GM12878 (cell line): Measurements from ENCODE around the gene GFOD2. TPM values are rescaled to one million over a fixed set of nuclear protein-coding genes. Genes with fewer than 3 reads are reported as not detected.

Source experiments
- ATAC-seq: fragments of 200-7000 bp; cut with Tn5 transposase; 3 replicates; pipeline ENCODE4 v1.9.1; 2020; ENCODE audit warnings: mild to moderate bottlenecking, moderate library complexity
- BruUV-seq: library from RNA; stranded (reverse); fragments of 400-500 nt; replicated peaks from 2 replicates; lab custom pipeline; 2021; lab: Mats Ljungman, UMichigan
- CTCF ChIA-PET: fragments of 300-600 bp; sonication (Branson Sonifier 250); formaldehyde crosslinking; extraction: SDS; loops from one replicate; lab custom pipeline; 2021; ENCODE audit warnings: inconsistent platforms; lab: Yijun Ruan, JAX
- POLR2A ChIA-PET: fragments of 350-600 bp; formaldehyde crosslinking; extraction: SDS; loops from one replicate; lab custom pipeline; 2021; ENCODE audit warnings: inconsistent platforms; lab: Charles Lee
- RAD21 ChIA-PET: fragments of 300-600 bp; sonication (Branson Sonifier 250); formaldehyde crosslinking; loops from one replicate; lab custom pipeline; 2023; ENCODE audit warnings: antibody characterized with exemption; ENCODE audit not compliant: unreplicated experiment; lab: Charles Lee
- SMC1A ChIA-PET: fragments of 300-600 bp; sonication (Branson Sonifier 250); formaldehyde crosslinking; loops from one replicate; lab custom pipeline; 2023; ENCODE audit not compliant: unreplicated experiment, uncharacterized antibody; lab: Charles Lee
- DNase-seq: peaks from one replicate; pipeline ENCODE4 v3.0.0-alpha.2; 2011; ENCODE audit warnings: low read depth, low spot score
- FAIRE-seq: peaks from 3 replicates; lab custom pipeline; 2011; peaks lifted over from hg19 to GRCh38; lab: Jason Lieb, UNC
- H2AFZ ChIP-seq: 2 replicates; pipeline ENCODE4 v1.6.0; 2011; ENCODE audit warnings: low read depth, low read length, control low read depth; ENCODE audit not compliant: control insufficient read depth
- H3K27ac ChIP-seq: 2 replicates; pipeline ENCODE4 v1.5.1; 2011; ENCODE audit warnings: control low read depth; ENCODE audit not compliant: control insufficient read depth, insufficient read depth
- H3K27me3 ChIP-seq, 2 experiments: replicated peaks in 1 of 2; 2 replicates each; pipeline versions ENCODE4 v1.6.0 to v1.6.1; 2011; ENCODE audit warnings: low read length in 1 of 2; ENCODE audit not compliant: control insufficient read depth in 2 of 2, insufficient read depth in 2 of 2
- H3K36me3 ChIP-seq, 2 experiments: 2 replicates each; pipeline ENCODE4 v1.5.1; 2011; ENCODE audit warnings: low read length in 1 of 2; ENCODE audit not compliant: control insufficient read depth in 2 of 2, insufficient read depth in 2 of 2
- H3K4me1 ChIP-seq: 2 replicates; pipeline ENCODE4 v1.6.1; 2011; ENCODE audit warnings: mild to moderate bottlenecking, low read length, moderate library complexity, mixed read lengths; ENCODE audit not compliant: control insufficient read depth, insufficient read depth
- H3K4me2 ChIP-seq: 2 replicates; pipeline ENCODE4 v1.6.0; 2011; ENCODE audit warnings: control low read depth; ENCODE audit not compliant: control insufficient read depth, insufficient read depth
- H3K4me3 ChIP-seq: fragments of 200-600 bp; sonication (generic); 2 replicates; pipeline ENCODE4 v1.5.1; 2016
- H3K79me2 ChIP-seq: 2 replicates; pipeline ENCODE4 v1.6.0; 2011; ENCODE audit warnings: low read length; ENCODE audit not compliant: control insufficient read depth, insufficient read depth
- H3K9ac ChIP-seq: 2 replicates; pipeline ENCODE4 v1.8.0; 2011; ENCODE audit warnings: low read length, control low read depth, mixed read lengths; ENCODE audit not compliant: control insufficient read depth, insufficient read depth
- H3K9me3 ChIP-seq: replicated peaks from 3 replicates; pipeline ENCODE4 v1.5.1; 2011; ENCODE audit warnings: mild to moderate bottlenecking, low read length; ENCODE audit not compliant: control insufficient read depth, insufficient read depth
- H4K20me1 ChIP-seq: 2 replicates; pipeline ENCODE4 v1.6.0; 2011; ENCODE audit not compliant: control insufficient read depth, insufficient read depth
- BCL11A ChIP-seq: IDR thresholded peaks from 2 replicates; pipeline ENCODE4 v1.6.1; 2011; ENCODE audit warnings: low read depth, low read length
- BMI1 ChIP-seq: fragments of 450-650 bp; IDR thresholded peaks from 2 replicates; pipeline ENCODE4 v1.6.1; 2016; ENCODE audit warnings: mild to moderate bottlenecking, moderate library complexity, borderline replicate concordance
- CEBPZ ChIP-seq: fragments of 150-350 bp; IDR thresholded peaks from 2 replicates; pipeline ENCODE4 v1.6.1; 2016; ENCODE audit warnings: low read depth, low read length
- CREB1 ChIP-seq: IDR thresholded peaks from 2 replicates; pipeline ENCODE4 v1.6.1; 2012; ENCODE audit warnings: low read depth, mild to moderate bottlenecking, inconsistent platforms
- CREM ChIP-seq: IDR thresholded peaks from 2 replicates; pipeline ENCODE4 v1.6.1; 2014; ENCODE audit warnings: antibody characterized with exemption, low read depth
- FOXK2 ChIP-seq: fragments of 450-650 bp; IDR thresholded peaks from 2 replicates; pipeline ENCODE4 v1.6.1; 2017; ENCODE audit warnings: mild to moderate bottlenecking, moderate library complexity
- GATAD2B ChIP-seq: fragments of 450-650 bp; conservative IDR thresholded peaks from 2 replicates; pipeline ENCODE4 v1.6.1; 2017; ENCODE audit warnings: low read depth, mild to moderate bottlenecking, moderate library complexity
- MTA2 ChIP-seq: fragments of 450-650 bp; IDR thresholded peaks from 2 replicates; pipeline ENCODE4 v1.6.1; 2016; ENCODE audit warnings: low read depth, mild to moderate bottlenecking, moderate library complexity
- RB1 ChIP-seq: fragments of 450-650 bp; formaldehyde crosslinking; IDR thresholded peaks from 2 replicates; pipeline ENCODE4 v1.6.1; 2017; ENCODE audit warnings: mild to moderate bottlenecking, borderline replicate concordance
- RBBP5 ChIP-seq: fragments of 200-600 bp; sonication (generic); conservative IDR thresholded peaks from 2 replicates; pipeline ENCODE4 v1.6.1; 2016
- RELA ChIP-seq: fragments of 450-650 bp; IDR thresholded peaks from 2 replicates; pipeline ENCODE4 v1.8.0; 2014; ENCODE audit warnings: borderline replicate concordance; ENCODE audit not compliant: partially characterized antibody
- SIN3A ChIP-seq: IDR thresholded peaks from 2 replicates; pipeline ENCODE4 v1.6.1; 2012; ENCODE audit warnings: low read depth, low read length, improper control_type of control experiment
- SMAD5 ChIP-seq: IDR thresholded peaks from 2 replicates; pipeline ENCODE4 v1.6.1; 2016; ENCODE audit warnings: antibody characterized with exemption, low read depth
- SMARCA5 ChIP-seq: fragments of 450-650 bp; IDR thresholded peaks from 2 replicates; pipeline ENCODE4 v1.6.1; 2017; ENCODE audit warnings: mild to moderate bottlenecking
- SMC3 ChIP-seq: IDR thresholded peaks from 2 replicates; pipeline ENCODE4 v1.6.1; 2011; ENCODE audit warnings: low read length, improper control_type of control experiment, borderline replicate concordance
- SUZ12 ChIP-seq: fragments of 200-600 bp; sonication (generic); IDR thresholded peaks from one replicate; pipeline ENCODE4 v1.6.1; 2018; ENCODE audit warnings: antibody characterized with exemption, mild to moderate bottlenecking; ENCODE audit not compliant: unreplicated experiment
- ZNF274 ChIP-seq: IDR thresholded peaks from one replicate; pipeline ENCODE4 v1.8.0; 2011; ENCODE audit not compliant: insufficient read length, insufficient read depth
- WGBS: methylation state at CpG from one replicate; pipeline ENCODE4 v1.1.6; 2016; ENCODE audit warnings: low lambda C conversion rate; ENCODE audit not compliant: insufficient replicate concordance, insufficient coverage; ENCODE audit errors: missing lambda C conversion rate; 5-methylcytosine and 5-hydroxymethylcytosine counted together
- in situ Hi-C: fragments of 300-500 bp; cut with MboI; formaldehyde crosslinking; loops from 9 replicates; pipeline ENCODE4 v1.14.3; 2018; ENCODE audit warnings: mixed read lengths
- intact Hi-C: fragments of 100-400 bp; cut with micrococcal nuclease; formaldehyde crosslinking; loops from one replicate; pipeline ENCODE4 v1.14.2; 2022; ENCODE audit not compliant: unreplicated experiment
- polyA plus RNA-seq, 11 experiments: library from polyadenylated mRNA; depleted of rRNA in 4 of 11; unstranded in 6 of 11; stranded (reverse) in 5 of 11; fragments of >200 nt; fragmentation: Nextera tagmentation in 4 of 11; fragmentation: Illumina TruSeq in 1 of 11; extraction: Ambion mirVana in 4 of 11; extraction: Trizol in 1 of 11; gene quantifications; 1 replicate in 1 of 11; 2 replicates in 10 of 11; pipeline versions ENCODE4 v1.2.1 to v1.2.3, GENCODE V29; 2011 to 2016; ENCODE audit warnings: inconsistent platforms in 2 of 11, missing spikeins in 2 of 11, low read depth in 1 of 11
- total RNA-seq, 4 experiments: library from RNA; depleted of rRNA in 3 of 4; stranded (reverse); fragments of >200 nt in 3 of 4; fragmentation: Illumina TruSeq in 1 of 4; extraction: Trizol in 1 of 4; gene quantifications; 2 replicates each; pipeline versions ENCODE4 v1.2.1 to v1.2.3, GENCODE V29; 2013 to 2021
- TF ChIP-seq, protein P1 (sequence below): IDR thresholded peaks from 2 replicates; pipeline ENCODE4 v1.6.1; 2011; ENCODE audit warnings: borderline replicate concordance, low read depth, mild to moderate bottlenecking, moderate library complexity, low read length; ENCODE audit not compliant: insufficient read depth, poor library complexity, severe bottlenecking

Gene GFOD2
- total and polyA plus RNA-seq, 10 of the 15 experiments (the other 5 are each of a cell fraction or from before 2014, with no cell fraction given), result 2.0 to 15.9 (median 12.0) TPM

GRCh38 chr16:67667817-67668494, 51.2 kb downstream of the GFOD2 start (continued):
- TF ChIP-seq CREB1 (no peak), BCL11A (no peak), SUZ12 (no peak), SMC3 (peak; percentile 95), RB1 (no peak), GATAD2B (no peak)

GRCh38 chr16:67667453-67667816, 51.7 kb downstream of the GFOD2 start:
- H3K4me3 ChIP-seq, result peak overlapping the region; percentile 88; the same call in 1 of the 2 replicates
- H3K4me1 ChIP-seq, result peaks cover 30% of the 10 kb centered on the region
- no peak; the same call in 2 of the 3 replicates for ATAC-seq
- H3K36me3 ChIP-seq, result no peaks in the 10 kb centered on the region
- peak overlapping the region; percentile 61; the same call in 1 of the 2 replicates for H3K9ac ChIP-seq
- intact Hi-C loops (loop anchor here (5.0 kb wide), 1 partner anchor 175 kb away; no protein-coding TSS in a partner anchor), in situ Hi-C loops (no loop called here)
- peak overlapping the region; percentile 76 for H2AFZ ChIP-seq
- H3K27me3 ChIP-seq, result no peaks in the 10 kb centered on the region
- no peaks in the 10 kb centered on the region for H3K79me2 ChIP-seq
- SMC1A ChIA-PET, result interaction anchor here (0.6 to 3.0 kb wide), 11 partner anchors 9 to 186 kb away, joined by 3 to 20 read pairs (median 4); partner anchors contain the start of genes ATP6V0D1 and RIPOR1
- no peak for FAIRE-seq
- WGBS, result 6% methylated on average over 8 of the region's 10 CpGs
- CTCF ChIA-PET, result interaction anchor here (0.6 to 11.9 kb wide), 27 partner anchors 9 to 268 kb away, joined by 3 to 196 read pairs (median 3); partner anchors contain the start of genes ATP6V0D1, CARMIL2 and RANBP10
- BruUV-seq, result no TSS peak
- no peaks in the 10 kb centered on the region for H4K20me1 ChIP-seq
- POLR2A ChIA-PET, result interaction anchor here (0.5 to 1.3 kb wide), 7 partner anchors 15 to 347 kb away, joined by 3 to 12 read pairs (median 4); partner anchors contain the start of gene GFOD2
- no peaks in the 10 kb centered on the region for H3K9me3 ChIP-seq
- H3K27ac ChIP-seq, result peak overlapping the region; percentile 18; the same call in 1 of the 2 replicates
- peak overlapping the region; percentile 95 for H3K4me2 ChIP-seq
- RAD21 ChIA-PET, result interaction anchor here (0.7 to 3.1 kb wide), 11 partner anchors 22 to 268 kb away, joined by 3 to 27 read pairs (median 5); partner anchors contain the start of genes ATP6V0D1, CARMIL2 and GFOD2
- no peak for DNase-seq
- TF ChIP-seq RELA (no peak), CREM (no peak), FOXK2 (no peak), SMARCA5 (no peak), SIN3A (no peak), MTA2 (no peak), CEBPZ (no peak), ZNF274 (no peak), BMI1 (no peak), SMAD5 (no peak), RBBP5 (no peak)
- TF ChIP-seq, protein P1, sequence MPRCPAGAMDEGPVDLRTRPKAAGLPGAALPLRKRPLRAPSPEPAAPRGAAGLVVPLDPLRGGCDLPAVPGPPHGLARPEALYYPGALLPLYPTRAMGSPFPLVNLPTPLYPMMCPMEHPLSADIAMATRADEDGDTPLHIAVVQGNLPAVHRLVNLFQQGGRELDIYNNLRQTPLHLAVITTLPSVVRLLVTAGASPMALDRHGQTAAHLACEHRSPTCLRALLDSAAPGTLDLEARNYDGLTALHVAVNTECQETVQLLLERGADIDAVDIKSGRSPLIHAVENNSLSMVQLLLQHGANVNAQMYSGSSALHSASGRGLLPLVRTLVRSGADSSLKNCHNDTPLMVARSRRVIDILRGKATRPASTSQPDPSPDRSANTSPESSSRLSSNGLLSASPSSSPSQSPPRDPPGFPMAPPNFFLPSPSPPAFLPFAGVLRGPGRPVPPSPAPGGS, result no peak
